GM12872 (cell line): ENCODE measurements around the gene CACNA1F.

Experiments
- TF ChIP-seq, protein P1 (sequence below): IDR thresholded peaks from 3 replicates; pipeline ENCODE4 v1.5.1; 2011; ENCODE audit warnings: low read depth, mild to moderate bottlenecking, low read length, moderate library complexity; ENCODE audit not compliant: insufficient read depth

Gene CACNA1F

GRCh38 chrX:49256268-49256995 lies 23.3 kb upstream of the CACNA1F start:
- TF ChIP-seq, protein P1, sequence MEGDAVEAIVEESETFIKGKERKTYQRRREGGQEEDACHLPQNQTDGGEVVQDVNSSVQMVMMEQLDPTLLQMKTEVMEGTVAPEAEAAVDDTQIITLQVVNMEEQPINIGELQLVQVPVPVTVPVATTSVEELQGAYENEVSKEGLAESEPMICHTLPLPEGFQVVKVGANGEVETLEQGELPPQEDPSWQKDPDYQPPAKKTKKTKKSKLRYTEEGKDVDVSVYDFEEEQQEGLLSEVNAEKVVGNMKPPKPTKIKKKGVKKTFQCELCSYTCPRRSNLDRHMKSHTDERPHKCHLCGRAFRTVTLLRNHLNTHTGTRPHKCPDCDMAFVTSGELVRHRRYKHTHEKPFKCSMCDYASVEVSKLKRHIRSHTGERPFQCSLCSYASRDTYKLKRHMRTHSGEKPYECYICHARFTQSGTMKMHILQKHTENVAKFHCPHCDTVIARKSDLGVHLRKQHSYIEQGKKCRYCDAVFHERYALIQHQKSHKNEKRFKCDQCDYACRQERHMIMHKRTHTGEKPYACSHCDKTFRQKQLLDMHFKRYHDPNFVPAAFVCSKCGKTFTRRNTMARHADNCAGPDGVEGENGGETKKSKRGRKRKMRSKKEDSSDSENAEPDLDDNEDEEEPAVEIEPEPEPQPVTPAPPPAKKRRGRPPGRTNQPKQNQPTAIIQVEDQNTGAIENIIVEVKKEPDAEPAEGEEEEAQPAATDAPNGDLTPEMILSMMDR: no peak

- TF ChIP-seq, protein P1: no peak
Measured at GRCh38 chrX:49254639-49255038, 21.5 kb upstream of the CACNA1F start.

DNA sequence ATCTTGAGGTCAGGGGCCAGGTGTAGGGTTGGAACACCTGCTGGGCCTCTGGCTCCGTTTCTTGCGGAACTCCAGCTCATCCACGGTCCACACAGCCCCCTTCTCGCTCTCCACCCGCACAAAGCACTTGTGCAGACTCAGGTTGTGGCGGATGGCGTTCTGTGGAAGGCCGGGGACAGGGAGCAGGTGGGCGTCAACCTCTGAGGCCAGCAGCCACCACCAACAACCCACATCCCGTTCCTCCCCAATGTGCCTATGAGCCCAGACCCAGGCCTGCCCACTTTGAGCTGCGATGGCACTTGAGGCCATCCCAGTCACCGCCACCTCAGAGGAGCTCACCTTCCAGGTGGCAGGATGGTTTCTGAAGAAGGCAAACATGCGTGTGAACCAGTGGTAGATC lies 18.2 kb upstream of the CACNA1F start:
- TF ChIP-seq, protein P1: no peak

DNA sequence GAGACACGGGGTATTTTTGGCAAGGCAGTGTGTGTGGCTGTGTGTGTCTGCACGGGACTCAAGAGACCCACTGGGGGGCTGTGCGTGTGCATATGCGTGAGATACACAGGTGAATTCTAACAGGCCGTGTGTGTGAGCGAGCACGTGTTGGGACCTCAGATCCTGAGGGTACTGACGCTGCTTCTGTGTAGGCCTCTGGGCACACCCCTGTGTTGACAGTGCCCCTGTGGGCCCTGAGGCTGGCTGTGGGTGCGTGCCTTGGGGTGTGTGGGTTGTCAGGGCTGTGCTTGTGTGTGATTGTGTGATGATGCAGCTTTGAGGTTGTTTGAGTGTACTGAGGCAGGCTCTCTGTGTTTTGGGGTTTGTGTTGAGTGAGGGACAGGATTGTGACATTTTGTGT lies 17.4 kb upstream of the CACNA1F start:
- TF ChIP-seq, protein P1: no peak

DNA sequence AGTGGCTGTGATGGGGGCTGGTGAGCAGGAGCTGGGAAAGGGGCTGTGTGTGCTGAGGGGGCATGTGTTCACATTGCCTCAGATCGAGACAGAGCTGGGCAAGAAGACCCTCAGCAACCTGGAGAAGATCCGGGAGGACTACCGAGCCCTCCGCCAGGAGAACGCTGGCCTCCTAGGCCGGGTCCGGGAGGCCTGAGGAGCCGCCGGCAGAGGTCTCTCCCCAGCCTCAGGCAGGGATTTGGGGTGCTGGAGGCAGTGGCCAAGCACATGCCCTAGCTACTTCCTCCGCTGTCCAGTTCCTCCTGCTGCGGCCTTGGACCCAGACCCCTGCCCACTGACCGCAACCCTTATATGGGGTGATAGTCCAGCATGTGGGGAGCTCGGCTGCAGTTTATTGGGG lies 16.9 kb upstream of the CACNA1F start:
- TF ChIP-seq, protein P1: no peak

DNA sequence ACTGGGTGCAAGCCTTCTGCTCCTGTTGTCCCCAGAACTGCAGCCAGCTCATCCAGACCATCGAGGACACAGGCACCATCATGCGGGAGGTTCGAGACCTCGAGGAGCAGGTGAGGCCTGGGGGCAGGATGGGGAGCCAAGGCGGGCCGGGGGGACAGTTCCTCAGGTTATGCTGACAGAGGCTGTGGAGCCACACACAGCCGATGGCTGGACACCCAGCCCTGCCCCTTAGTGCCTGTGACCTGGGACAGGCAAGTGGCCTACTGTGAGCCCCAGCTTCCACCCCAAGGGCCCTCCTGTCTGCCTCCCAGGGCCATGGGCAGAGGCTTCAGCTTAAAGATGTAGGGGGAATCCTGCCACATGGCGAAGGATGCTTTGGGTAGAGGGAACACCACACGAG lies 16.5 kb upstream of the CACNA1F start:
- TF ChIP-seq, protein P1: no peak

DNA sequence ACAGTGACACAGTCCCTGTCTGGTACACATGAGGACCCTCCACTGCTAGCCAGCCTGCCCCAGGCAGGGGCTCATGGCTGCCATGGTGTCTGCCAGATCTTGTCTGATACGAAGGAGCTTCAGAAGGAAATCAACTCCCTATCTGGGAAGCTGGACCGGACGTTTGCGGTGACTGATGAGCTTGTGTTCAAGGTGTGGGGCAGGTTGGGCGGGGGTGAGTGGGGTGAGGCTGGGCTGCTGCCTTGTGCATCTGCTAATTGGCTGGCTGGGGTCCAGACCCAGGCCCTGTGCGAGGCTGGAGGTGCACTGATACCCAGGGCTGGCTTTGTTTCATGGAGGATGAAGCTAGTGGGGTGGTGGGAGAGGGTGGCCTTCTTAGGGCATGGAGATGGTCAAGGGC lies 15.9 kb upstream of the CACNA1F start:
- TF ChIP-seq, protein P1: no peak
